HUES64 (cell line): Measurements from ENCODE around the gene SCAMP1. TPM values are rescaled to one million over a fixed set of nuclear protein-coding genes. Genes with fewer than 3 reads are reported as not detected.

Experiments
- H3K27ac ChIP-seq: 2 replicates; pipeline ENCODE4 v1.7.0; 2013; ENCODE audit warnings: low read depth, low read length, inconsistent platforms
- H3K27me3 ChIP-seq: 2 replicates; pipeline ENCODE4 v1.6.1; 2013; ENCODE audit warnings: mild to moderate bottlenecking, low read length; ENCODE audit not compliant: insufficient read depth
- H3K36me3 ChIP-seq: 2 replicates; pipeline ENCODE4 v1.6.1; 2013; ENCODE audit warnings: mild to moderate bottlenecking, low read length; ENCODE audit not compliant: insufficient read depth
- H3K4me1 ChIP-seq: 2 replicates; pipeline ENCODE4 v1.6.1; 2013; ENCODE audit warnings: mild to moderate bottlenecking, low read length, moderate library complexity; ENCODE audit not compliant: insufficient read depth
- H3K4me3 ChIP-seq: 2 replicates; pipeline ENCODE4 v1.5.1; 2013; ENCODE audit warnings: mild to moderate bottlenecking, low read length, moderate library complexity
- H3K9ac ChIP-seq: 2 replicates; pipeline ENCODE4 v1.6.1; 2013; ENCODE audit warnings: mild to moderate bottlenecking, low read depth, low read length
- H3K9me3 ChIP-seq: 2 replicates; pipeline ENCODE4 v1.6.1; 2013; ENCODE audit warnings: low read depth, low read length; ENCODE audit not compliant: insufficient read depth
- WGBS: fragments of 150-250, 120-280 bp; methylation state at CpG from one replicate; pipeline ENCODE4 v1.1.7; 2013; ENCODE audit warnings: missing lambda C conversion rate; 5-methylcytosine and 5-hydroxymethylcytosine counted together
- polyA plus RNA-seq, 2 experiments: library from polyadenylated mRNA; stranded (reverse); fragments of 50-300 nt; gene quantifications; one replicate each; pipeline ENCODE4 v1.2.3, GENCODE V29; 2013

The SCAMP1 gene, protein sequence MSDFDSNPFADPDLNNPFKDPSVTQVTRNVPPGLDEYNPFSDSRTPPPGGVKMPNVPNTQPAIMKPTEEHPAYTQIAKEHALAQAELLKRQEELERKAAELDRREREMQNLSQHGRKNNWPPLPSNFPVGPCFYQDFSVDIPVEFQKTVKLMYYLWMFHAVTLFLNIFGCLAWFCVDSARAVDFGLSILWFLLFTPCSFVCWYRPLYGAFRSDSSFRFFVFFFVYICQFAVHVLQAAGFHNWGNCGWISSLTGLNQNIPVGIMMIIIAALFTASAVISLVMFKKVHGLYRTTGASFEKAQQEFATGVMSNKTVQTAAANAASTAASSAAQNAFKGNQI
- polyA plus RNA-seq (2013, experiment 1 of 2), result 23.0 TPM
- 28.7 TPM for polyA plus RNA-seq (2013, experiment 2 of 2)

DNA sequence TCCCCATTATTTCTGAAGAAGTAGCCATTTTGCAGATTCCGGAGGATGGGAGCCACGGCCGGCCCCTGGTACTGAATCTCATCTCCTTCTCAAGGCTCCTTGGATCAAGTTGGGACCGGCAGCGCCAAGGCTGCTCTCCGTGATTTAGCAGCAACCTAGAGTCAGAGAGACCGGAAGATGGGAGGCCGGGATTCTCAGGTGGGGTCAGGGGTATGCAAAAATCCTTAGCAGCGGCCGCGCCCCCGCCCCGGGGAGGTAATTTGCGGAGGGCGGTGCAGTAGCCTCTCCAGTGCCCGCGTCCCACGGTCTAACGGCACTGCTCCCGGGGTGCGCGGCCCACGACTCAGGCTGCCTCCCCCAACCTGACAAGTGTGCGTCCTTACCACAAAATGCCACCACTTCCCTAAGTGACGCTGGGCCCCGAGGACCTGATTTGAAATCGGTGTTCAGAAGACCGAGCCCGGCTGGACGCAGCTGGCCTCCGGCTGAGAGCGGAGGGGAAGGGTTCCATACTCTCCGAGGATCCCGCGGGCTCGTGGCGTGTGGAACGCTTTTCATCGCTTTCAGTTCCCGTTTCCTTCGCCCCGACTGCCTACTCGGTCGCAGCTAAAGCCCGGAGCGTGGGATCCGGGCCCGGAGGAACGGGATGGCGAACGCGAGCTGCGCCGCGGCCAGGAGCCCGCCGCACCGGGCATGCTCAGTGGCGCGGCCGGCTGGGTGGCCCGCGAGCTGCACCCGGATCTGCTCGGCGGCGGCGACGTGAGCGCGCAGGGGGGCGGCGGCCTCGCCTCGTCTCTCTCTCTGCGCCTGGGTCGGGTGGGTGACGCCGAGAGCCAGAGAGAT, at the start of gene SCAMP1:
Gene SCAMP1, plus strand, starts transcription at position 787 of the 843 bp plus-strand sequence. Its CDS starts 55 bp downstream, at position 842.
- Histone ChIP-seq H3K36me3 (no peaks in the 10 kb centered on the region), H3K9me3 (no peaks in the 10 kb centered on the region), H3K4me3 (peak within 1 kb of the TSS; percentile 97), H3K9ac (peak within 1 kb of the TSS; percentile 95), H3K27ac (peak within 1 kb of the TSS; percentile 99), H3K4me1 (peaks cover 10% of the 10 kb centered on the region; the same call in 1 of the 2 replicates), H3K27me3 (no peaks in the 10 kb centered on the region)
- under 1% methylated on average over 79 of the region's 79 CpGs for WGBS

DNA sequence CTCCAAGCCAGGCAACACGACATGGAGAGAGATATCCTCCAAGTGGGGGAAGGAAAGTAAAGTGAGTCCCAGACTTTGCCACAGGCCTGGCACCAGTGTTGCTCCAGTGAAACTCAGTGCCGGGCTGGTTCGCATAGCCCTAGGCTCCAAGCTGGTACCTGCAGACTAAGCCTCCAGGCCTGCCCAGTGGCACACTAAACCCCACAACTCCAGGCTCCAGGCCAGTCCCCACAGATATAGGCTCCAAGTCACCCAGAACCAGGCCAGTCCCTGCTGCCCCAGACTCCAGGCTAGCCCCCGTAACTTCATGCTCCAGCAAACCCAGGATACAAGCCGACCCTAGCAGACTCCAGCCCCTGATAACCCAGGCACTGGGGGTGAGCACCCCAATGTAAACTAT, 42.9 kb upstream of the SCAMP1 start:
- WGBS, result 89% methylated on average over 5 of the region's 5 CpGs
- H3K27ac ChIP-seq, result no peak overlapping the region
- H3K9me3 ChIP-seq, result peaks cover 5% of the 10 kb centered on the region; the same call in 1 of the 2 replicates
- no peaks in the 10 kb centered on the region for H3K36me3 ChIP-seq
- H3K4me3 ChIP-seq, result no peak overlapping the region
- H3K9ac ChIP-seq, result no peak overlapping the region
- peaks cover 7% of the 10 kb centered on the region for H3K4me1 ChIP-seq
- H3K27me3 ChIP-seq, result no peaks in the 10 kb centered on the region

DNA sequence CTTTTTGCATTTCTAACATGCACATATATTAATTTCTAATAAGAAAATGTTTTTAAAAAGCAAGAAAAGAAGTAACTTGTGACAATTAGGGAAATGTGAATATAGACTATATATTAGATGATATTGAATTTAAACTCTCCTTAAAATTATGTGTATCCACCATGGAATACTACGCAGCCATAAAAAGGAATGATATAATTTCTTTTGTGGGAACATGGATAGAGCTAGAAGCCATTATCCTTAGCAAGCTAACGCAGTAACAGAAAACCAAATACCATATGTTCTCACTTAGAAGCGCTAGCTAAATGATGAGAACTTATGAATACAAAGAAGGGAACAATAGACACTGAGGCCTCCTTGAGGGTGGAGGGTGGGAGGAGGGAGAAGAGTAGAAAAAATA, 42.1 kb upstream of the SCAMP1 start:
- Histone ChIP-seq H3K4me3 (no peak overlapping the region), H3K27ac (no peak overlapping the region), H3K9ac (no peak overlapping the region), H3K9me3 (peaks cover 5% of the 10 kb centered on the region; the same call in 1 of the 2 replicates), H3K4me1 (peaks cover 7% of the 10 kb centered on the region), H3K27me3 (no peaks in the 10 kb centered on the region), H3K36me3 (no peaks in the 10 kb centered on the region)
- WGBS, result 90% methylated on average over 1 of the region's 3 CpGs

DNA sequence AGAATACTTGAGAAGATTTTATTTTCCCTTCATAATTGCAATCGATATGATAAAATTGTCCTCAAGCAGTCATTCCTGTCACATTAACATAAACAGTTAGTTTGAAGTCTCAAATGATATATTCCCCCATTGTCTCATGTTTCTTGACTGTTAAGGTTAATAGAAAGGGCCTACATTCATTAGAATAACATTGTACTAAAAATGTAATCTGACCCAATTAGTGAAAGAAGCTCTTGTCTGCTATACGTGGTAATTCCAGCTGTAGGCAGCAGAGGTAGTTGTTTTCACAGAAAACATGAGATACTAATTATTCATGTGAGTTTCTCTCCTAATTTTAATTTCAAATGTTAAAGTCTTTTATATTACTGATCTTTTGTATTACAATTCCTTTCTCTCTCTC, 40.0 kb upstream of the SCAMP1 start:
- H3K27me3 ChIP-seq, result no peaks in the 10 kb centered on the region
- H3K4me3 ChIP-seq, result no peak overlapping the region
- H3K9ac ChIP-seq, result no peak overlapping the region
- peaks cover 7% of the 10 kb centered on the region for H3K4me1 ChIP-seq
- 100% methylated on average over 1 of the region's 2 CpGs for WGBS
- no peak overlapping the region for H3K27ac ChIP-seq
- H3K9me3 ChIP-seq, result no peaks in the 10 kb centered on the region
- H3K36me3 ChIP-seq, result no peaks in the 10 kb centered on the region

DNA sequence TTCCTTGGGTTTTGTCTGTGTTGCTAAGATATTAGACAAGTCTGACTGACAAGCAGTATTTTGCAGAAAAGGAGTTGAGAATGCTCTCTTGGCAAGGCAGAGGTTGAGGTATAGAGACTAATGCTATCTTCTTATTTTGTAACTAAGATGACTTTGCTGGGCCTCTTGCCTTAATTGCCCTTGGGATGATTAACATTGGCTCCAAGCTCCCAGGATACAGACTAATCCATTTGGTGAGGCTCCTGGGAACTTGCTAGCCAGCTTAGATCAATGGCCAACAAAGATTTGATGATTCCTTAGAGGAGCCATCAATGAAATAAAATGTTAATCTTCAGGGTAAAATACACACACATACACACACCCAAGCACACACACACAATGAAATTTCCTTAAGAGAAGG, 37.2 kb upstream of the SCAMP1 start:
- H3K36me3 ChIP-seq, result no peaks in the 10 kb centered on the region
- no peak overlapping the region for H3K4me3 ChIP-seq
- no peaks in the 10 kb centered on the region for H3K27me3 ChIP-seq
- H3K4me1 ChIP-seq, result peaks cover 12% of the 10 kb centered on the region
- no peak overlapping the region for H3K27ac ChIP-seq
- no peak overlapping the region for H3K9ac ChIP-seq
- no peaks in the 10 kb centered on the region for H3K9me3 ChIP-seq

DNA sequence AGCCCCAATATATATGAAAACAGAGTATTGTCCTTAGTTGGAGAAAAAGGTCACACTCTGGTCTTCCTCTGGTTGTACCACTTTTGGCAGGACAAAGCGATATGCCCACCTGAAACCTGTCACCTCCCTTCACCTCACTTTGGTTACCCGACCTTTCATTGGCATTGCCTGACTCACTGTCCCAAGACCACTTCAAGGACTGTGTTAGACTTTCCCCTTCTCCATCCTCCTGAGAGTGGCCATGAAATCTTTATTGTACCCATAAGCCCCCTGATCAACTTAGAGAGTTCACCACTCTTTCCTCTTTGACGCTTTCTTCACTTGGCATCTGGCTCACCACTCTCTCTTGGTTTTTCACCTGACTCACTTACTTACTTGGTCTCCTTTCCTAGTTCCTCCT, 33.5 kb upstream of the SCAMP1 start:
- Histone ChIP-seq H3K4me3 (no peak overlapping the region), H3K27ac (no peak overlapping the region), H3K9me3 (no peaks in the 10 kb centered on the region), H3K9ac (no peak overlapping the region), H3K36me3 (no peaks in the 10 kb centered on the region), H3K27me3 (no peaks in the 10 kb centered on the region), H3K4me1 (peaks cover 20% of the 10 kb centered on the region)
- WGBS, result 91% methylated on average over 3 of the region's 3 CpGs

DNA sequence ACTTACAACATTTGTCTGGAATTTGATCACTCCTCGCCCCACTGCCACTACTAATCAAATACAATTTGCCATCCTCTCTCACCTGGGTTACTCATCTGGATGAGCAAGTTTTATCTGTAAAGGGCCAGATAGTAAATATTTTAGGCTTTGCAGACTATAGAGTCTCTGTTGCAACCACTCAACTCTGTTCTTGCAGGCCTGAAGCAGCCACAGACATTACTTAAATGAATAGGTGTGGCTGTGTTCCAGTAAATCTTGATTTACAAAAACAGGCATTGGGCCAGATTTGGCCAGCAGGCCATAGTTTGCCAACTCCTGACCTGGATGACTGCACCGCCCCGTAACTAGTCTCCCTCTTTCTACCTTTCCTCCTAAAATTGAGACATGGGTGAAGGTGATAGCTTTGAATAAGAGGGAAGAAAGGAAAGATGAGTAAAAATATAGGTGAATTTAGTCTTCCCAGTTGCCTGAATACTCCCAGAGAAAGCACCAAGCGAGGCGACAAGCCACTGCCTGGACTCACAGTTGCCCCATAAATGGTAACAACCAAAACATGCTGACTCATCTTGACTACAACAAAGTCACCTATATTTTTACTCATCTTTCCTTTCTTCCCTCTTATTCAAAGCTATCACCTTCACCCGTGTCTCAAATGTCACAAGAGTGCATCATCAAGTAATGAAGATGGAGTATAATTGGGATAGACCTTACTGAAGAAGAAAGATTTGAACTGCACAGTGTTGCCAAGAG, 32.5 kb upstream of the SCAMP1 start:
- 94% methylated on average over 5 of the region's 6 CpGs for WGBS
- Histone ChIP-seq H3K9ac (no peak overlapping the region), H3K36me3 (no peaks in the 10 kb centered on the region), H3K27ac (peak overlapping the region; percentile 77), H3K9me3 (no peaks in the 10 kb centered on the region), H3K4me3 (no peak overlapping the region), H3K4me1 (peaks cover 20% of the 10 kb centered on the region), H3K27me3 (no peaks in the 10 kb centered on the region)

DNA sequence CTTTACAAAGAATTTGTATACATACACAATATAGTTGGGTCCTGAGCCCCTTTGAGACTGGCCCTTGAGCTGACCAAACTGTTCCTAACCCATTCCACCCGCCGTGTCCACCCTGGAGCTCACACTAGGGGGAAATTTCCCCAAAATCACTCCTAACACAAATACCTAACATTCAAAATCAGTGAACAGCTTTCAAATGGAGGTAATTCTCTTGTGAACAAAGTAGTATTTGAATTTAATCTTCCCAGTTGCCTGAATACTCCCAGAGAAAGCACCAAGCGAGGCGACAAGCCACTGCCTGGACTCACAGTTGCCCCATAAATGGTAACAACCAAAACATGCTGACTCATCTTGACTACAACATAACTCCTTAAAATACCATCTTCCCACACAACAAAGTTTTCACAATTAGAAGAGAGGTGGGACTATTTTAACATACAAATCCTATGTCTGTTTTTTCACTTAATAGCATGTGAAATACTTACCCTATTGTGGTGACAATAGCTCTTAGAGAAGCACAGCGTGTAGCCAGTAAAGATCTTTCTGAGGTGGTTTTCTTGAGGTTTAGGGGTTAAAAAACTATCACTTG, 31.7 kb upstream of the SCAMP1 start:
- Histone ChIP-seq H3K9me3 (no peaks in the 10 kb centered on the region), H3K27me3 (no peaks in the 10 kb centered on the region), H3K4me1 (peaks cover 20% of the 10 kb centered on the region), H3K36me3 (no peaks in the 10 kb centered on the region), H3K27ac (peak overlapping the region; percentile 77), H3K4me3 (no peak overlapping the region), H3K9ac (0 out of 2 replicates have a peak overlapping the region, but pooled peaks have one; percentile 4)
- WGBS, result 59% methylated on average over 5 of the region's 5 CpGs

DNA sequence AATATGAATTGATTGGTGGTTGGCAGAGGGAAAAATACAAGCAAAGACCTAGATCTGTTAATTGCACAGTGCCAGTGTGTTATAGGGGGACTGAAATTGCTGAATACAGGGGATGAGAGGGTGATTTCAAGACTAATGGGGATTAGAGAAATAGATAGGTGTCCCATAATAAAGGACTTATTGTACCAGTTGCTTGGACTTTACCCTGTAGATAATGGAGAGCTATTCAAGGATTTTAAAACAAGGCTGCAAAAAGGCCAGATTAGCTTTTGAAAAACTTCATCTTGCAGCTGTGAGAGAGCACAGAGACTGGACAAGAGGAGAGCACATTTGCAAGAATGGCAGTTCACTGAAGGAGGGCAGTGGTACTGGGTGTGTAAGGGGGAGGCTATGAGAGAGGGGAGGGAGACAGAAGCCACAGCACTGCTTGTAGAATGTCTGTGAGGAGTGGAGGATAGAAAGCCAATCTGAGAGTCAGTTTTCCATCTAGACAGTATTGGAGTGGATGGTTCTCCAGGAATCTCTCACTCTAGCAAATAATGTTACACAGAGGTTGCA, 28.8 kb upstream of the SCAMP1 start:
- Histone ChIP-seq H3K9ac (no peak overlapping the region), H3K27ac (no peak overlapping the region), H3K36me3 (no peaks in the 10 kb centered on the region), H3K9me3 (no peaks in the 10 kb centered on the region), H3K27me3 (no peaks in the 10 kb centered on the region), H3K4me1 (peaks cover 28% of the 10 kb centered on the region), H3K4me3 (no peak overlapping the region)

DNA sequence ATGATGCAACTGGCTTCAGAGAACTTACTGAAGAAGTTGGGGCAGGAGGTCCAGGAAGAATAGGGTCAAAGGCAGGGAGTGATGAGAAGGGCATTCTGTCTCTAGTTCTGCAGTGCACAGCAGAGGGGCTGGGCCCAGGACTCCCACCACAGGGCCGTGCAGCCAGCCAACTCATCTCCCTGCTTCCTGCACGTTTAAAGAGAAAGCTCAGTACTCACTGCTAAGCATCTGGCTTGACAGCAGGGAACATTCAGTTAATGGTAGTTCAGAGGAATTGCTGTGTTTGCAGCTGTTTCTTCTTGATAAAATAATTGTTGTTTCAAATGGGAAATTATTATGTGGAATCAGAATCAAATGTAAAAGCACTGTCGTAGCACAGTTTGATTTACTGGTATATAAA, 25.6 kb upstream of the SCAMP1 start:
- WGBS, result 76% methylated on average over 3 of the region's 3 CpGs
- peaks cover 9% of the 10 kb centered on the region for H3K27me3 ChIP-seq
- H3K4me1 ChIP-seq, result peaks cover 8% of the 10 kb centered on the region; the same call in 1 of the 2 replicates
- no peaks in the 10 kb centered on the region for H3K36me3 ChIP-seq
- H3K27ac ChIP-seq, result no peak overlapping the region
- peaks cover 11% of the 10 kb centered on the region; the same call in 1 of the 2 replicates for H3K9me3 ChIP-seq
- no peak overlapping the region for H3K9ac ChIP-seq
- no peak overlapping the region for H3K4me3 ChIP-seq
